MM.1S (cell line): ENCODE data around the gene USP24.

Experiments used
- DNase-seq: peaks from one replicate; pipeline ENCODE4 v3.0.0-alpha.2; 2015
- H2AFZ ChIP-seq: fragments of 300-600 bp; sonication (generic); 2 replicates; pipeline ENCODE4 v1.6.0; 2016; ENCODE audit warnings: antibody characterized with exemption, low read length
- H3F3A ChIP-seq: fragments of 300-600 bp; sonication (generic); 2 replicates; pipeline ENCODE4 v1.6.1; 2016; ENCODE audit warnings: mild to moderate bottlenecking, antibody characterized with exemption, low read length, moderate library complexity, mixed read lengths; ENCODE audit not compliant: insufficient read depth
- H3K27ac ChIP-seq: fragments of 300-600 bp; sonication (generic); 2 replicates; pipeline ENCODE4 v1.5.1; 2016; ENCODE audit warnings: mild to moderate bottlenecking, low read length
- H3K27me3 ChIP-seq: fragments of 300-600 bp; sonication (generic); replicated peaks from 2 replicates; pipeline ENCODE4 v1.6.0; 2016; ENCODE audit warnings: low read length; ENCODE audit not compliant: insufficient read depth
- H3K36me3 ChIP-seq: fragments of 300-600 bp; sonication (generic); replicated peaks from 2 replicates; pipeline ENCODE4 v1.6.1; 2016; ENCODE audit warnings: mild to moderate bottlenecking, low read length, mixed read lengths; ENCODE audit not compliant: insufficient read depth
- H3K4me1 ChIP-seq: fragments of 300-600 bp; sonication (generic); 2 replicates; pipeline ENCODE4 v1.6.1; 2016; ENCODE audit warnings: low read length, mixed read lengths
- H3K4me2 ChIP-seq: fragments of 300-600 bp; sonication (generic); 2 replicates; pipeline ENCODE4 v1.6.0; 2016; ENCODE audit warnings: low read depth, low read length
- H3K4me3 ChIP-seq: fragments of 300-600 bp; sonication (generic); 2 replicates; pipeline ENCODE4 v1.5.1; 2016; ENCODE audit warnings: low read length, mixed read lengths
- H3K79me2 ChIP-seq: fragments of 300-600 bp; sonication (generic); 2 replicates; pipeline ENCODE4 v1.6.1; 2016; ENCODE audit warnings: mixed run types, low read length, mixed read lengths
- H3K9ac ChIP-seq: fragments of 300-600 bp; sonication (generic); 2 replicates; pipeline ENCODE4 v1.6.1; 2016; ENCODE audit warnings: low read length, mixed read lengths
- H3K9me2 ChIP-seq: fragments of 300-600 bp; sonication (generic); replicated peaks from 2 replicates; pipeline ENCODE4 v1.6.1; 2016; ENCODE audit warnings: mild to moderate bottlenecking, low read length, mixed read lengths; ENCODE audit not compliant: insufficient read depth
- H3K9me3 ChIP-seq: fragments of 300-600 bp; sonication (generic); replicated peaks from 2 replicates; pipeline ENCODE4 v1.6.1; 2016; ENCODE audit warnings: mild to moderate bottlenecking, low read length, mixed read lengths; ENCODE audit not compliant: insufficient read depth
- H4K20me1 ChIP-seq: fragments of 300-600 bp; sonication (generic); 2 replicates; pipeline ENCODE4 v1.6.1; 2016; ENCODE audit warnings: mild to moderate bottlenecking, low read length, moderate library complexity, mixed read lengths; ENCODE audit not compliant: insufficient read depth
- CTCF ChIP-seq: fragments of 300-600 bp; sonication (generic); IDR thresholded peaks from 2 replicates; pipeline ENCODE4 v1.5.1; 2016; ENCODE audit warnings: antibody characterized with exemption, low read length, mixed read lengths
- EZH2 ChIP-seq: fragments of 300-600 bp; sonication (generic); optimal IDR thresholded peaks from 2 replicates; pipeline ENCODE3; 2017; ENCODE audit warnings: low read depth, mild to moderate bottlenecking, antibody characterized with exemption, low read length, mixed read lengths
- EZH2phosphoT487 ChIP-seq: fragments of 300-600 bp; sonication (generic); IDR thresholded peaks from 2 replicates; pipeline ENCODE4 v1.6.1; 2018; ENCODE audit warnings: antibody characterized with exemption, low read length

Gene USP24

GRCh38 chr1:55170426-55170825 is 44.7 kb downstream of the USP24 start:
- Histone ChIP-seq H3K9ac (no peak overlapping the region), H3K27me3 (no peaks in the 10 kb centered on the region), H3K79me2 (no peaks in the 10 kb centered on the region), H3K4me3 (no peak overlapping the region), H3F3A (no peaks in the 10 kb centered on the region), H3K9me2 (no peaks in the 10 kb centered on the region), H3K4me2 (no peak overlapping the region), H3K9me3 (no peaks in the 10 kb centered on the region), H2AFZ (no peak overlapping the region), H3K36me3 (0 out of 2 replicates have a peak, but pooled peaks cover 4% of the 10 kb centered on the region), H3K27ac (no peak overlapping the region), H3K4me1 (peaks cover 1% of the 10 kb centered on the region), H4K20me1 (no peaks in the 10 kb centered on the region)
- DNase-seq: no peak
- no peak for TF ChIP-seq EZH2
- no peak for TF ChIP-seq CTCF
- no peak for TF ChIP-seq EZH2phosphoT487

- Histone ChIP-seq H3K9me2 (no peaks in the 10 kb centered on the region), H3K27me3 (no peaks in the 10 kb centered on the region), H3K27ac (no peak overlapping the region), H3K4me3 (no peak overlapping the region), H2AFZ (no peak overlapping the region), H3F3A (no peaks in the 10 kb centered on the region), H3K4me1 (peaks cover 9% of the 10 kb centered on the region), H3K4me2 (no peak overlapping the region), H3K79me2 (no peaks in the 10 kb centered on the region), H3K36me3 (0 out of 2 replicates have a peak, but pooled peaks cover 4% of the 10 kb centered on the region), H3K9me3 (no peaks in the 10 kb centered on the region), H4K20me1 (no peaks in the 10 kb centered on the region), H3K9ac (no peak overlapping the region)
- TF ChIP-seq EZH2phosphoT487: no peak
- TF ChIP-seq CTCF: no peak
- no peak for DNase-seq
Measured at GRCh38 chr1:55169126-55169525, 46.0 kb downstream of the USP24 start.

GRCh38 chr1:55168353-55168752 is 46.8 kb downstream of the USP24 start:
- H2AFZ ChIP-seq: no peak overlapping the region
- DNase-seq: no peak
- no peaks in the 10 kb centered on the region for H3K27me3 ChIP-seq
- no peaks in the 10 kb centered on the region for H4K20me1 ChIP-seq
- no peaks in the 10 kb centered on the region for H3K9me2 ChIP-seq
- H3K36me3 ChIP-seq: 0 out of 2 replicates have a peak, but pooled peaks cover 4% of the 10 kb centered on the region
- no peaks in the 10 kb centered on the region for H3K9me3 ChIP-seq
- no peaks in the 10 kb centered on the region for H3K79me2 ChIP-seq
- no peak overlapping the region for H3K9ac ChIP-seq
- no peak overlapping the region for H3K27ac ChIP-seq
- no peaks in the 10 kb centered on the region for H3F3A ChIP-seq
- no peak overlapping the region for H3K4me3 ChIP-seq
- no peak overlapping the region for H3K4me2 ChIP-seq
- H3K4me1 ChIP-seq: peaks cover 9% of the 10 kb centered on the region
- no peak for TF ChIP-seq EZH2phosphoT487
- TF ChIP-seq CTCF: no peak
- TF ChIP-seq EZH2: no peak
